Activated CD4-positive, alpha-beta T cell treated with anti-CD3 and anti-CD28 coated beads, Interleukin-10, Interleukin-2, amounts not matched to agents 100 ng/mL and 50 ng/mL, durations not matched to agents 16 hours and 8 hours (primary cell): ENCODE measurements around the gene TMEM169.
A peak's percentile ranks its signal among the peaks of the same experiment; 100 is the strongest.
"Not testable (repeated sequence)": the region's sequence is repeated elsewhere in the genome, so short reads cannot be mapped to it uniquely, and the experiment has no call there.

Experiments
- DNase-seq: peaks from one replicate; pipeline ENCODE4 v3.0.0-alpha.2; 2020

Gene TMEM169

DNA sequence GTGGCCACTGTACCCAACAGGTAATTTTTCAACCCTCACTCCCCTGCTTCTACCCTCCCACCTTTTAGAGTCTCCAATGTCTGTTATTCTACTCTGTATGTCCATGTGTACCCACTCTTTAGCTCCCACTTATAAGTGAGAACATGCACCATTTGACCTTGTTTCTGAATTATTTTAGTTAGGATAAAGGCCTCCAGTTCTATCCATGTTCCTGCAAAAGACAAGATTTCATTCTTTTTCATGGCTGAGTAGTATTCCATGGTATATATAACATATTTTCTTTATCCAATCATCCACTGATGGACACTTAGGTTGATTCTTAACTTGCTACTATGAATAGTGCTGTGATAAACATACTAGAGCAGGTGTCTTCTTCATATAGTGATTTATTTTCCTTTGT is 9.2 kb upstream of the TMEM169 start:
- no peak for DNase-seq

DNA sequence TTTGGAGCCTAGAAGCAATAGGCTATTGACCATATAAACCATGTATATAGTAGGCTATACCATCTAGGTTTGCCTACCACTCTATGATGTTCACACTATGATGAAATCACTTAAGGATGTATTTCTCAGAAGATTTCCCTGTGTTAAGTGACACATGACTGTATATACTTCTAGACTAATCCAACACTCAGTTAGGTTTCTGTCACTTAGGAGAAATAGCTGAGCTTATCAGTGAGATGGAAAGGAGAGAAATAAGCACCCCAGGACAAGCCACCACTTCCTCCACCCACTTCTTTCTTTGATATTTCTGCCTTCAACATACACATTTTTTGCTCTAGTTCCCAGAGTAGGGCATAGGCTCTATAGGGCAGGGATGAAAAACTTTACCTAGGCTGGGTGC is 7.9 kb upstream of the TMEM169 start:
- DNase-seq: no peak

DNA sequence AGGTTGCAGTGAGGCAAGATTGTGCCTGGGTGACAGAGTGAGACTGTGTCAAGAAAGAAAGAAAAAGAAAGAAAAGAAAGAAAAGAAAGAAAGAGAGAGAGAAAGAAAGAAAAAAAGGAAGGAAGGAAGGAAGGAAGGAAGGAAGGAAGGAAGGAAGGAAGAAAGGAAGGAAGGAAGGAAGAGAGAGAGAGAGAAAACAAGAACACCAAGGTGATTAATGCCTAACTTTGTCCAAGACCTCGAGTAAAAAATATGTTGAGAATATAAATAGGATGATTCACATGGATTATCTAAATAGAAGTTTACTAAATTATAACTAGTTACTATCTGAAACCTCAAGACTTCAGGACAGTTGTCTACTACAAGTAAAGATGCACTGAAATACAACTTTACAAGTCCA is 7.3 kb upstream of the TMEM169 start:
- DNase-seq: no peak

DNA sequence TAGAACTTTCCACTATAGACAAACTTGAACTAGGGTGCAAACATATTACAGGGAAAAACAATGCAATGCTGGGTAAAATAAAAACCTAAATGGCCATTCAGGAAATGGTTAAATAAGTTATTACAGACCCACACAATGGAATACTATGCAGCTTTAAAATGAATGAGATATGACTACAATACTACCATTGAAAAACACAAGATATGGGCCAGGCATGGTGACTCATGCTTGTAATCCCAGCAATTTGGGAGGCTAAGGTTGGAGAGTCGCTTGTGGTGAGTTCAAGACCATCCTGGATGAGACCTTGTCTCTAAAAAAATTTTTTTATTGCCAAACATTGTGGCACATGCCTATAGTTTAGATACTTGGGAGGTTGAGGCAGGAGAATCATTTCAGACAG is 6.9 kb upstream of the TMEM169 start:
- no peak for DNase-seq

DNA sequence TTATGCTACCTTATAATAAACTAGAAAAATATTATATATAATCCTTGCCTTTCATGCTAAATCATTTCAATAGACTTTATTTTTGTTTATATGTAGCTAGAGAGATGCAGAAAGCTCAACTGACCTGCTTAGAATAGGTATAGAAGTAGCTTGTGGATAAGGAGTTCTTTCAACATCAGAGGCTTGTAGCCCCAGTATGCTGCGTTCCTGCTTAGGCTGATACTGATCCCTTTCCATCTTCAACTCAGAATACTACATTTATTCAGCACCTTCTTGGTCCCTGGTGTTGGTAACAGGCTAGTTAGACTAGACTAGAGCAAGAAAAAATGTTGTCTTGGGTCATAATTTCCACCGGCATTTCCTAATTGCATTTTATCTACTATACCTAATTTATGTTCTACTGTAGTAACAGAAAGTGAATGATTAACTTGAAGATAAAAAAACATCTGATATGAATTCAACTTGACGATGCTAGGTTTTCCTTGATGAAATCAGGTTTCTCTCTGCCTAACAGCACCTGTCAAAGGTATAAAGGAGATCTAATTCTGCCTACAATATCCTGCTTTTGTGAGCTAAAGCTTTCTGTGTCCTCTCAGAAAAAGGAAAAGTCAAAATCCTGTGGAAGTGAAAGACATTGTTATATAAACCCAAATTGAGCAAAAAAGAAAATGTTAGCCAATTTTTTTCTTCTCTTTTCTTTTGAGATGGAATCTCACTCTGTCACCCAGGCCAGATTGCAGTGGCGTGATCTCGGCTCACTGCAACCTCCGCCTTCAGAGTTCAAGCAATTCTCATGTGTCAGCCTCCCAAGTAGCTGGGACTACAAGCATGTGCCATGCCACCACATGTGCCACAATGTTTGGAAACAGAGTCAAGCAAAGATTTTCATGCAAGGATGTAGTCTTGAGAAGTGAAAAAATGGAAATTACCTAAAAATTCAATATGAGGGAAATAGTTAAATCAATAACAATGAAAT is 5.9 kb upstream of the TMEM169 start:
- DNase-seq: no peak

DNA sequence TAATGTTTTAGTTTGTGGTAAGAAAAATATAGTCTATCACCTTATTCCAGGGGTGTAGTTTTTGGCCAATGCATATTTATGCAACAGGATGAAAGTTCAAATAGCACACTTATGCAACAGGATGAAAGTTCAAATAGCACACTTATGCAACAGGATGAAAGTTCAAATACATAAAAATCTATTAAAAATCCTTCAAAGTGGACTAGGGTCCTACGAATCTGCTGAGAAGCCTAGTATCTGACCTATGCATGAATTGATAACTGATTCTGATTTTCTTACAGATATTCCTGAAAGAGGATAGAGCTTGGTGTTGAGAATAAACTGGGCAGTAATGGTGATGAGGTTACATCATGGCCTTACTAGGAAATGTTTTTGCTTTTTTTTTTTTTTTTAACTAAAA is 2.9 kb upstream of the TMEM169 start:
- DNase-seq: no peak

DNA sequence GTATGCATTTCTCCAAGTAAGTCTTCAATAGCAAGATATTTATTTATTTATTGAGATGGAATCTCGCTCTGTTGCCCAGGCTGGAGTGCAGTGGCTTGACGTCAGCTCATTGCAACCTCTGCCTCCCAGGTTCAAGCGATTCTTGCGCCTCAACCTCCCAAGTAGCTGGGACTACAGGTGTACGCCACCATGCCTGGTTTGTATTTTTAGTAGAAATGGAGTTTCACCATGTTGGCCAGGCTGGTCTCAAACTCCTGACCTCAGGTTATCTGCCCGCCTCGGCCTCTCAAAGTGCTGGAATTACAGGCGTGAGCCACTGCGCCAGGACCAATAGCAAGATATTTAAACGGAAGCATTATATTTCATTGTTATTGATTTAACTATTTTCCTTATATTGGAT is 1.7 kb upstream of the TMEM169 start:
- DNase-seq: not testable (repeated sequence)

DNA sequence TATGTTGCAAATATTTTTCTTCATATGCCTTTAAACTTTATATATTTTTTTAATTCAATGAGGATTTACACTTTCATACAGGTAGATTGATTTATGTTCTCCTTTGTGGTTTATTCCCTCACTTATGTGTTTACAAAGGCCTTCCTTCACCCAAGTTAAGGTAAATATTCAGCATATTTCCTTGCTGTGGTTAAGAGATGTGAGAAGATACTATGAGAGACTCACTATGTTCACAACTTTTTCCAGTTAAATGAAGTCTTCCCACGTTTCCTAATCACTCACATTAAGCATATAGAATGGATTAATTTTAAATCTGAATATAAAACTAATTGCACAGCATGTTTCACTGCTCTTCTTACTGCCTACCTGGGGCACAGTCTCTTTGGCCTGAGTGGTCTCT is 707 bp upstream of the TMEM169 start:
- DNase-seq: no peak

DNA sequence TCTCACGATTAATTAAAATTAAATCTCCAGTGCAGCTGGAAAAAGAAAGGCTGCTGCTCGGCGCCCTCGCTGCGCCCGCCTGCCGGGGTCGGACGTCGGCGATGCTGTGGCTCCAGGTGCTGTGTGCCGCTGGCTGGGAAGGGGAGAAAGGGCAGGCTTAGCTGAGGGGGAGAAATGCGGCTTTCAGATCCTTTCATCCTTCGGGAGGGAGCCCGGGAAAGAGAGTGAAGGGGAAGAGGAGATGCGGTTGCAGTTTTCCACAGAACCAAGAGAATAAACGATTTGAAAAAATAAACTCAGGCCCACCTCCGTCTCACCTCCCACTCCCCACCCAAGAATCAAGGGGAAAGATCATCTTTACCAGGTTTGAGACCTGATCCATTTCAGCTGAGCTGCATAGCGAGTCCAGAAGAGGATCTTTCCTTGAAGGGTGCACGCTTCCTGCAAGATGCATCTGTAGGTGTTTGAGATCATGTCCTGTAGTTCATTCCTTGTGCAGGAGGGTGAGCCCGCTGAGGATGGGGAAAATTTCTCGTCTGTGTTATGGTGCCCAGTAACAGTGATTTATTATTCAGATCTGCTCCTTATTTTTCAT is 495 bp downstream of the TMEM169 start:
- DNase-seq: no peak

DNA sequence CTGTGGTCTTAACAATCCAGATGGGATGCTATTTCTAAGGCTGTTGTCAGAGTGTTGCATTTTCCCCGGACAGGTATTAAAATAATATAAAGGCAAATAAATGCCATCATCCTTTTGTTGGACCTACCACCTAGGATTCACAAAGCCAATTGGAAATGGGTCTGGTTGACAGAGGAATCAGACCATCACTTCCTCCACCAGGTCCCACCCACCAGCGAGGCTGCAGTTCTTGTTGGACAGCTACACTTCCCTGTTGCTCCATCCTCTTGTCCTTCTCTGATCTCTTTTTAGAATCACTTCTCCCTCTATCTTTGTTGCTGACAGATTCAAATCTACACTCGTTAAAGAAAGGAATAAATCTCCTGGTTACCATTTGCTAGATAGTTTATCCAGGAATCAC is 1.1 kb downstream of the TMEM169 start:
- DNase-seq: no peak

DNA sequence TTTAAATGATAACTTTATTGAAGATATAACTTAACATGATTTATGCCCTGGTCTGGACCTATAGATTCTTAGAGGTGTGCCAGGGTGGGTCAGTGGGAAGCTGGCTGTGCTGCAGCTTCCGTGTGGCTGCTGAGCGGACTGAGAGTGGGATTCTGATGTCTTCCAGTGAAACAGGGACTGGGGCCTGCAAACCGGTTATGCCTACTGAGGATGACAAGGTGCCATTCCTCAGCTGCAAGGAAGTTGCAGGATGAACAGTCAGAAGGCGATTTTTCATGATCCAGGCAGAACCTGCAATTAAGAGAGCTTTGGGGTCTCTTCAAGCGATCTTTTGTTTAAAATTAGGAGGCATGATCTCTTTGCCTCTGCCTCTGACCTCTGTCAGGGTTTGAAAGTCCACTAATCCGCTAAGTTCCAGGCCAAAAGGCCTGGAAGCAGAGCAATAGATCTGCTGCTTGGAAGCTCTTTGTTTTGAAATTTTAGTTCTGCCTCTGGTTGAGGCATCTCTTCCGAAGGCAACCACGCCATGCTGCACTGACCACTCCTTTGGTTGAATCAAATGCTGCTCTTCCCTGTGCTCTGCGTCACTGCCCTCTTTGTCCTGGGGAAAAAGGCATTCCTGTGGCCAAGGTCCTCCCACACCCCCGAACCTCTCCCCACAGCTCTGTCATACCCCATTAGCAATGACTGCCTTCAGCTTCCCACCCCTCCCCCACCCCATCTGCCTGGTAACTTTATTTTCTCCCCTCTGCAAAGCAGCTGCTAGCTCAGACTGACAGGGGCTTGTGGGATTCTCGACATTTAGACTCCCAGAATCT is 2.0 kb downstream of the TMEM169 start:
- no peak for DNase-seq

DNA sequence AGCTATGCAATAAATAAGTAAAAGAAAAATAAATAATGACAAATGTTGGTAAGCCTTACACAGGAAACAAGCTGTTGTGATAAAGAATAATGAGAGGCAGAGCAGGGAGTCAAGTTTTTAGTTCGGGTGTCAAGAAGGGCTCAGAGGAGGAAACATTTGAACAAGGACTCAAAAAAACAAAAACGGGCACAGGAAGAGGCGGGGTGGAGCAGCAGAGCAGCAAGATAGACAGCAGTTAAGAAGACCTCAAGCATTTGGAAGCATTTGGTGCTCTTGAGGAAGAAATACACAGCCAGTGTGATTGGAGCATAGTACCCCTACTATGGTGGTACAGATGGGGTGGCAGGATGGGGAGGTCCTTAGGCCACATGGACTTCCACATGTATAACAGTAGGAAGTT is 2.8 kb downstream of the TMEM169 start:
- peak; percentile 31 for DNase-seq

DNA sequence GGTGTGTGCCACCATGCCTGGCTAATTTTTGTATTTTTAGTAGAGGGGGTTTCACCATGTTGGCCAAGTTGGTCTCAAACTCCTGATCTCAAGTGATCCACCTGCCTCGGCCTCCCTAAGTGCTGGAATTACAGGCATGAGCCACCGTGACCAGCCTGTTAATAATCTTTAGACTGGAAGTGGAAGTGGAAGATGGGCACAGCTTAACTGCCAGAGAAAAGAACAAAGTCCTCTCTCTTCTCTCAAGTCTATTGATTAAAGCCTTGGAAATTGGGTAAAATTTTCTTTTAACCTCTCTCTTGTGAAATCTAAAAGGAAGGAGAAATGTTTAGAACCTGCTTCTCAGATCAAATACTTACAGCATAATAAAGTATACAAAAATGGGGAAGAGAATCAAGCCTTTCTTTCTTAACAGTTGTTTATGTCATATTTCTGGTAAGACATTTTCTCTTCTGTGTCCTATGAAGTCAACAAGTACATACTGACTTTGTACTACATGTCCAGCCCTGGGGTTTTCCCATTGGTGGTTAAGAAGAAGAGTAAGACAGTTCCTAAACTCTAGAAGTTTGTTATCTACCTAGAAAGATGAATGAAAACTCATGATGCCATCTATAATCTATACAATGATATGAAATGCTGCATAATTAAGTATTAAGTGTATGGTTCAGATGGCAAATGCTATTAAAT is 4.6 kb downstream of the TMEM169 start:
- DNase-seq: no peak

DNA sequence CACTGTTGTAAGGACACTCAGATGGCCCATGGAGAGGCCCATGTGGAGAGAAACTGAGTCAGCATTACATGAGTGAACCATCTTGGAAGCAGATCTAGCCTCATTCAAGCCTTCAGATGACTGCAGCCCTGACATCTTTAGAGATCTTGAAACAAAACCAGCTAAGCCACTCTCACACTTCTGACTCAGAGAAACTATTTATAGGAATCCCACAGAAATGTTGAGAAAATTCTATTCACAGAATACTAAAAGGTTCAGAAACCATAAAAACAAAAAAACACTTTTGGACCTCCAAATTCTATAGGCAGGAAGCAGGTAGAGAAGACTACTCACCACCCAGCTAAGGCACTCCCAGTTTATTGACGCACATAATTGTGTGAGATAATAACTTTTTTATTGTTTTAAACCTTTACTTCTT is 8.7 kb downstream of the TMEM169 start:
- DNase-seq: peak; percentile 20

DNA sequence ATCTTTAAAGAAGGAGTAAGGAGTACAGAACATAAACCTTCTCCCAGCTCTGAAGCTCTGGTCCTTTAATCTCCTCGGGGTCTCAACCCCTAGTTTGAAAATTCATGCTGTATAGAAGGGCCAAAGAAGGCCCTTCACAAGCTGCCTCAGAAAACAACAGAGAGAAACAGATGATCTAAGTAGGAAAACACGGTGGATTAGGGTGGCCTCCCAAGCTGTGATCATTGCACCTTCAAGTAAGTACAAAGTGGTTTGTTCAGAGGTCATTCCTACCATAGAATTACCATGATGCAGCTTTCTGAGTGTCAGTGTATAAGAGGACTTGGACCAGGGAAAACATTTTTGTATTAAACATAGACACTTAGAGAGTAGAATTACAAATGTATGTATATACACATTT is 10.9 kb downstream of the TMEM169 start:
- DNase-seq: no peak

DNA sequence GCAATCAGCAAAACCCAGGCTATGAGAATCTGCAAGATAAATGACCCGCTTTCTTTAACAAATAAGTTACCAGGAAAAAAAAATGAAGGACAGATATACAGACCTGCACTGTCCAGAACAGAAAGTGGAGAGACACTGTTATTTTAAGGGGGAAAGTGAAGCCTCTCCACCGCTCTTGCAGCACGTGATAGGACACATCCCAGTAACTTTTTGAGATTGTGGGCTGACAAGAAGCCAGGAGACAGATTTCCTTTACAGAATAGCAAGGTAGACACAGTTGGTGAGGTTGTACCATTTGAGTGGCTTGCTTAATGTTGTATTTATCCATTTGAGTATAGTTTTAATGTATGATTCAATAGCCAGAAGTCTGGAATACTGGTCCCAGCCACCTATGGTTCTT is 13.0 kb downstream of the TMEM169 start:
- no peak for DNase-seq

DNA sequence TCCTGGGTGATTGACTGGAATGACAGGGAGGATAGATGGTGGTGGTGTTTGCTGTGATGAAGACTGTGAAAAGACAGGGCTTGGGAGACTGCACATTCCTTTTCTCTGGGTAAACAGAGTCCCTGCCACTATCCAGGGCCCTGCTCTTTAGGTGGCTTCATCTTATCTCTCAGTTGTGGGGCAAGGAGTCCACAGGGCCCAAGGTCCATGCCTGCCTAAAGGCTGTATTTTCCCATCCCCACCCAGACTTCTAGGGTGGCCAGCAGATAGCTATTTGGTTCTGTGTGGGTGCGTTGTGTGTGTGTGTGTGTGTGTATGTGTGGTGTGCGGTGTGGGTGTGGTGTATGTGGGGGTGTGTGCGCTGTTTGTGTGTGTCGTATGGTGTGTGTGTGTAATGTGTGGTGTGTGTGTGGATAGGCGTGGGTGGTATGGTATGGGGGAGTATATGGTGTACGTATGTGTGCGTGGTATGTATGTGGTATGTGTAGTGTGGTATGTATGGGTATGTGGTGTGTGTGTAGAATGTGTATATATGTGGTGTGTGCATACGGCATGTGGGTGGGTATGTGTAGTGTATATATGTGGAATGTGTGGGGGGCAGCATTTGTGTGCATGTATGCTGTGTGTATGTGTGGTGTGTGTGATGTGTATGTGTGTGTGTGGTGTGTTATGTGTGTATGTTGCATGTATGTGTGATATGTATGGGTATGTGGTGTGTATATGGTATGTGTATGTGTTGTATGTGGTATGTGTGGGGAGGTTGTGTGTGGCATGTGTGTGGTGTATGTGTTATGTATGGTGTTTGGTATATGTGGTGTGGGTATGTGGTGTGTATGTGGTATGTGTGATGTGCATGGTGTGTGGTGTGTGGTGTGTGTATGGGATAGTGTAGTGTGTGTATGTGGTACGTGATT is 17.0 kb downstream of the TMEM169 start:
- DNase-seq: no peak

DNA sequence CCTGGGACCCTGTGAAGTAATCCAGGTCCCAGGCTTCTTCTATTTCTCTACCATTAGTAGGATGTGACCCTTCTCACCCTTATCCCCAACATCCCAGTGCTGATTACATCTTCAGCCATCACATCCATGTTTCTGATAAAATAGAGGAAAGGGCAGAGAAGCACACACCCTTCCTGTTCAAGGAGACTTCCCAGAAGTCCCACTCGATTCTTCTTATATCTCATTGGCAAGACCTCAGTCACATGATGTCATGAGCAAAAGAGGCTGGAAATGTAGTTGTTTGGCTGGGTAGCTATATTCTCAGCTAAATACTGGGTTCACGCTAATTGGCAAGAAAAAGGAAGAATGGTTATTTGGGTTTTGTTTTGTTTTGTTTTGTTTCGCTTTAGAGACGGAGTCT is 19.4 kb downstream of the TMEM169 start:
- DNase-seq: no peak

DNA sequence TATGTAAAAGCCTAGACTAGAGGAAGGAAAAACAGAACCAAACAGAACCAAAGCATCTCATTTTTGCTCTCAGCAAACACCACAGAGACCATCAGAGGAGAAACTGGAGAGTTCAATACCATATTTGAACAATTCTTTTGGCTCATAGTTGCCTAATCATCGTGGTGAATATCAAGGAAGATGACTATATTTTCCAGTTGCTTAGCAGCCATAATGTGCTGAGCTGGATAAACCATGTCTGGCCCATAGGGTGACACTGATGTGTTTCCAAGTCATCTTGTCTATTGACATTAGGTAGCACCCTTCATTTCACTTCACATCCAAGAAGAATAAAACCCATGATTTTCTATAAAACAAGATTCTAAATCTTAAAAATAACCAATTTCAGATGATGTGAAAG is 21.5 kb downstream of the TMEM169 start:
- no peak for DNase-seq

DNA sequence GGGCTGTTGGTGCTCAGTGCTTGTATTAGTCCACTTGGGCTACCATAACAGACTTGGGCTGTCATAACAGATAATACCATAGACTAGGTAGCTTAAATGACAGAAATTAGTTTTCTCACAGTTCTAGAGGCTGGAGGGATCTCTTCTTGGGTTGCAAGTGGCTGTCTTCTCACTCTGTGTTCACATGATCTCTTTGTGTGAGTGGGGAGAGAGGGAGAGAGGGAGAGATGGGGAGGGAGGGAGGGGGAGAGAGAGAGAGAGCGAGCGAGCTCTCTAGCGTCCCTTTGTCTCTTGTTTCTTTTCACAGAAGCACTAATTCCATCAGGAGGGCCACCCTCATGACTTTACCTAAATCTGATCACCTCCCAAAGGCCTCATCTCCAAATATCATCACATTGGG is 23.0 kb downstream of the TMEM169 start:
- no peak for DNase-seq

DNA sequence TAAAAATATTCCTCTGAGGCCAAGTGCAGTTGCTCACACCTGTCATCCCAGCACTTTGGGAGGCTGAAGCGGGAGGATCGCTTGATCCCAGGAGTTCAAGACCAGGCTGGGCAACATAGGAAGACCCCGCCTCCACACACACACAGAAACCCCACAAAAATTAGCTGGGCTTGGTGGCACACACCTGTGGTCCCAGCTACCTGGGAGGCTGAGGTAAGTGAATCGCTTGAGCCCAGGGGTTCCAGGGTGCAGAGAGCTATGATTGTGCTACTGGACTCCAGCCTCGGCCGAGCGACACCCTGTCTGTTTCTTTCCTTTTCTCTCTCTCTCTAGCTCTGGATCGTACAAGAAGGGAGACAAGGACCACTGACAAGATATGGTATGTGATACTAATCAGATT is 25.6 kb downstream of the TMEM169 start:
- DNase-seq: no peak

DNA sequence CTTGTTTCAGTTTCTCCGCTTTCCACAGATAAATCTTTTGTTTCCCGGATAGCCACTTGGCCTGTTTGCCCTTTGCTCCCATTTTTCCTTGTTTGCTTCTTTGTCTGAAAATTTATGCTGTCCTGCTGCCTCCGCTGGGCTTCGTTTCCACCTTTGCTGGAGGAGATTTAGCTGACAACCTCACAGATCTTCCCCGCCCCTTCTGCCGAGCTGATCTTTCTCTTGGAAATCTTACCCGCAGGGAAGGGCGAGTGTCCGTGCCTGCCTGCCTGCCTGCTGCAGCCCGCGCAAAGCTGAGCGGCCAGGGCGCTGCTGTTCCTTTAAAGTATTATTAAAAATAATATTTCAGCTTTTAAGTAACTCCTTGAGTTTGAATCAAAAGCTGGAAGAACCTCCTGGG is 26.0 kb downstream of the TMEM169 start:
- no peak for DNase-seq
